K562 (cell line): ENCODE data around the gene CHMP2A. TPM values are rescaled to one million over a fixed set of nuclear protein-coding genes. Genes with fewer than 3 reads are reported as not detected.
A peak's percentile ranks its signal among the peaks of the same experiment; 100 is the strongest.

Experiments used
- ARID4B ChIP-seq: sonication (generic); formaldehyde crosslinking; IDR thresholded peaks from 2 replicates; pipeline ENCODE4 v1.8.0; 2022; ENCODE audit warnings: mild to moderate bottlenecking, missing genetic modification reagents
- HMGXB4 ChIP-seq: sonication (generic); formaldehyde crosslinking; IDR thresholded peaks from 2 replicates; pipeline ENCODE4 v1.8.1; 2023; ENCODE audit warnings: mild to moderate bottlenecking, missing genetic modification reagents
- IRF9 ChIP-seq: fragments of 450-650 bp; IDR thresholded peaks from 2 replicates; pipeline ENCODE4 v1.6.1; 2016; ENCODE audit warnings: missing biosample characterization, missing genetic modification characterization
- KAT7 ChIP-seq: sonication (generic); formaldehyde crosslinking; IDR thresholded peaks from 2 replicates; pipeline ENCODE4 v1.8.0; 2022; ENCODE audit warnings: missing genetic modification reagents, mild to moderate bottlenecking, borderline replicate concordance
- MAFF ChIP-seq: IDR thresholded peaks from 2 replicates; pipeline ENCODE4 v1.6.1; 2012; ENCODE audit warnings: low read length, improper control_type of control experiment
- RERE ChIP-seq: sonication (generic); formaldehyde crosslinking; IDR thresholded peaks from 2 replicates; pipeline ENCODE4 v1.8.0; 2023; ENCODE audit warnings: missing genetic modification reagents, mild to moderate bottlenecking, borderline replicate concordance
- SIX5 ChIP-seq, 2 experiments: IDR thresholded peaks; 2 replicates each; pipeline ENCODE4 v1.6.1; 2011; ENCODE audit warnings: low read length in 2 of 2, borderline replicate concordance in 1 of 2, low read depth in 1 of 2, mild to moderate bottlenecking in 1 of 2, moderate library complexity in 1 of 2; ENCODE audit not compliant: insufficient read depth in 1 of 2
- THRB ChIP-seq: fragments of 450-650 bp; formaldehyde crosslinking; conservative IDR thresholded peaks from 2 replicates; pipeline ENCODE4 v1.4.0; 2022; ENCODE audit warnings: mild to moderate bottlenecking, missing genetic modification characterization
- U2AF1 ChIP-seq: fragments of 200-400 bp; formaldehyde crosslinking; optimal IDR thresholded peaks from 2 replicates; pipeline ENCODE3; 2017; ENCODE audit warnings: mild to moderate bottlenecking, low read depth, low read length, moderate library complexity
- ZC3H8 ChIP-seq: fragments of 450-650 bp; IDR thresholded peaks from 2 replicates; pipeline ENCODE4 v1.6.1; 2017
- ZNF766 ChIP-seq: fragments of 200-800 bp; sonication (Bioruptor generic); conservative IDR thresholded peaks from 2 replicates; pipeline ENCODE4 v1.6.1; 2016; ENCODE audit warnings: missing genetic modification characterization, missing compliant biosample characterization
- ZNF785 ChIP-seq: fragments of 250-450 bp; sonication (Bioruptor Pico); IDR thresholded peaks from 2 replicates; pipeline ENCODE4 v1.4.0; 2020; ENCODE audit warnings: mild to moderate bottlenecking
- polyA plus RNA-seq, 8 experiments: library from polyadenylated mRNA; depleted of rRNA in 4 of 8; stranded (reverse) in 5 of 8; unstranded in 3 of 8; fragments of >200 nt; fragmentation: Nextera tagmentation in 2 of 8; fragmentation: Illumina TruSeq in 1 of 8; extraction: Ambion mirVana in 2 of 8; extraction: Trizol in 1 of 8; gene quantifications; 2 replicates each; pipeline versions ENCODE4 v1.2.1 to v1.2.3, GENCODE V29; 2011 to 2014; ENCODE audit warnings: inconsistent platforms in 1 of 8, missing spikeins in 1 of 8
- total RNA-seq, 7 experiments: library from RNA; depleted of rRNA in 6 of 7; stranded (reverse); fragments of >200 nt in 6 of 7; fragmentation: Illumina TruSeq in 2 of 7; extraction: Trizol in 2 of 7; gene quantifications; 2 replicates each; pipeline versions ENCODE4 v1.2.1 to v1.2.3, GENCODE V29; 2011 to 2021; ENCODE audit warnings: low replicate concordance in 1 of 7

CHMP2A gene
- total and polyA plus RNA-seq, 9 of the 15 experiments (the other 6 are each of a cell fraction or from before 2014, with no cell fraction given): 57.6 to 159 (median 87.2) TPM

- TF ChIP-seq ARID4B (CRISPR knock-in tag) (no peak), MAFF (no peak), SIX5 (IDR thresholded peaks at IDR 0.05; ENCODE audit: borderline replicate concordance in 1 of 2, insufficient read depth in 1 of 2, low read depth in 1 of 2, low read length in 2 of 2) (peak; percentile 66 to 70; a peak in 3 of 4 replicates), IRF9 (tag) (no peak), THRB (CRISPR knock-in tag) (no peak), U2AF1 (no peak), ZNF785 (CRISPR knock-in tag) (no peak), ZC3H8 (no peak), HMGXB4 (CRISPR knock-in tag) (no peak), ZNF766 (0 out of 2 replicates have a peak, but pooled peaks have one; percentile 27), KAT7 (CRISPR knock-in tag) (no peak), RERE (CRISPR knock-in tag) (no peak)
These were observed 17.3 kb upstream of the CHMP2A start (continued) for GRCh38 chr19:58572026-58572817.
